NCI-H146 treated with DMSO at 0.1 percent for 48 hours (cell line): ENCODE measurements around the gene CLGN.
"Not testable (repeated sequence)": the region's sequence is repeated elsewhere in the genome, so short reads cannot be mapped to it uniquely, and the experiment has no call there.

ENCODE experiments used
- DNase-seq: peaks from one replicate; lab custom pipeline; 2025; ENCODE audit not compliant: unreplicated experiment; lab: John Stamatoyannopoulos, UW

CLGN gene, protein sequence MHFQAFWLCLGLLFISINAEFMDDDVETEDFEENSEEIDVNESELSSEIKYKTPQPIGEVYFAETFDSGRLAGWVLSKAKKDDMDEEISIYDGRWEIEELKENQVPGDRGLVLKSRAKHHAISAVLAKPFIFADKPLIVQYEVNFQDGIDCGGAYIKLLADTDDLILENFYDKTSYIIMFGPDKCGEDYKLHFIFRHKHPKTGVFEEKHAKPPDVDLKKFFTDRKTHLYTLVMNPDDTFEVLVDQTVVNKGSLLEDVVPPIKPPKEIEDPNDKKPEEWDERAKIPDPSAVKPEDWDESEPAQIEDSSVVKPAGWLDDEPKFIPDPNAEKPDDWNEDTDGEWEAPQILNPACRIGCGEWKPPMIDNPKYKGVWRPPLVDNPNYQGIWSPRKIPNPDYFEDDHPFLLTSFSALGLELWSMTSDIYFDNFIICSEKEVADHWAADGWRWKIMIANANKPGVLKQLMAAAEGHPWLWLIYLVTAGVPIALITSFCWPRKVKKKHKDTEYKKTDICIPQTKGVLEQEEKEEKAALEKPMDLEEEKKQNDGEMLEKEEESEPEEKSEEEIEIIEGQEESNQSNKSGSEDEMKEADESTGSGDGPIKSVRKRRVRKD

DNA sequence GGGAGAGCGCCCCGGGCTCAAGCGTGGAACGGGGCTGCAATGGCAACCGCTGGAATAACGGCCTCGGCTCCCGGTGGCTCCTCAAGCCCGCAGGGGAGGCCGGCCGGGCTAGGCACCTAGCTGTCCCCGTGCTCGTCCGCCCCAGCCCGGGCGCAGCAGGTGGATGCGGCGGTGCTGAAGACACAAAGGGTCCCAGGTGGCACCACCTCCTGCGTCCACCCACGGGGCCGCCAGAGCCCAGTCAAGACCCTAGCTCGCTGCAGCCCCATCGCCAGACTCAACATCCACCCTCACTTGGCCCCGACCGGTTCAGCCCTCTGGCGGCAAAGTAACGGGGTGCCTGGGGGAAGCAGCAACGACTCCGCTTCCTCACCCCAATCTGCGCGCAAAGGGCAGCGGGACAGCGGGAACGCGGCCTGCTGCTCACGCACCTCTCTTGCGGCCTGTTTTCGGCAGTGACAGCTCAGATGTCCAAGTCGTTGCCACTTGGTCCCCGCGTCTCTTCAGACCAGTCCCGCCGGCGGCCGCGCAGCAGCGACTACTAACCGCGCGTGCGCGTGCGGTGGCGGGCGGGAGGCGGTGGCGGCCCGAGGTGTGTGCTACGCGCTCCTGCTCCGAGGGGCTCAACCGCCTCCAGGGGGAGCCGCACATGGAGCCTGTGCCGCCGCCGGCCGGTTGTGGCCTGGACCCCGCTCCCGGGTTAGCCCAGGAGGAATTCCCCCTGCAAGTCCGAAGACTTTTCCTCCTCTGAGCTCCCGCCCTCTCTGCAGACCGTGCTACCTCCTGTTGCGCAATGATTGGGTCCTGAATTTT lies at the start of gene CLGN:
TSS of gene CLGN (minus strand) at position 543 of the 813 bp plus-strand sequence. CDS start 14,570 bp downstream, outside the sequence.
- peak; percentile 71 for DNase-seq

DNA sequence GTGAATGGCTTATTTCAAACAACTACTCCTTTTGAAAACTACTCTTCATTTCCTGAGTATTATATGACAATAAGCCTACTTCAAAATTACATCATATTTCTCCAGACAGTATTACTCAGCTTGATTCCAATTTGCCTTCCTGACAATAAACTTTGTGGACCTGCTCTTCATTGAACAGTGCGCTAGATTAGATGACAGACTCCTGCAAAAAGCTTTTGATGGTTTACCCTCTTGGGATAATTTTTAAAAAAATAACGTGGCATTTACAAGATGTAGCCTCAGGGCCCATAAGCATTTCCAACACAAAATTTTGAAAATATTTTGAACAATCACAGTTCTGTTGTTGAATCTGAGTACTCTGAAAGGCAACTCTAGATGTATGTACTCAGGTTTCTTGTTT lies 44.7 kb upstream of the CLGN start:
- no peak for DNase-seq

GRCh38 chr4:140469791-140470733 lies 42.6 kb upstream of the CLGN start:
- no peak for DNase-seq

DNA sequence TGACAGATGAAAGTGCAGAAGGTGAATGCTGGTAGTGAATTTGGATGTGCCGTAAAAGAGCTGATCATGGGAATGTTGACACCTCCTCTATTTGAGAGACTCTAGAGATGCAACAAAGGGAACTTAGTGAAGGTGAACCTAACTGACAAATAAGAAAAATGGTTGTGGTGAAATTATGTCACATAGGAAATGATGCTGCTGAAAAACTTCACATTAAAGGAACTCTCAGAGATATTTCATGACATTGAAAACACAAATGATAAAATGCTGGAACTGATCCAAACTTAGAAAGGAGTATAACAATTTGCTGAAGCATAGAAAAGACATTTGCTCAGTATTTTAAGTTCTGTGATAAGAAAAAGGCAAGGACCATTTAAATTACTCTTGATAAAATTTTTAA lies 38.7 kb upstream of the CLGN start:
- DNase-seq, result no peak

DNA sequence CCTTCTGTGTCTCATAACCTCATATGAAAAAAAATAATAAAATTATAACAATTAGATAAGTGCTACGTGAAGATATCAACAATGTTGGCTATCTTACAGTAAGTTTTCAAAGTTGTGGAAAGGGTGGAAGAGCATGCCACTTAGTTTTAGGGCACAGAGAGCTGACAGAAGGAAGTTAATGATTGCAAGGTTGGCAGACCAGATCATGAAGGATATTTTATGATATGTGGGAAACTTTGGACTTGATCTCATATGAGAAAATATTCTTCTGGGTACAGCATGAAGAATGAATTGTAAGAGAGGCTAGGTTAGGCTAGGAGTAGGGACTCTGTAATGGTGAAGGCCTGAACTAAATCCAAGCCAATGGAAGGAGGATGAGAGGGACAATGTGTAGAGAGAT lies 36.2 kb upstream of the CLGN start:
- no peak for DNase-seq

GRCh38 chr4:140463182-140463581 lies 35.7 kb upstream of the CLGN start:
- DNase-seq, result no peak

- DNase-seq, result no peak
These were observed 22.9 kb upstream of the CLGN start for GRCh38 chr4:140450352-140450751.

GRCh38 chr4:140448830-140449229 lies 21.4 kb upstream of the CLGN start:
- no peak for DNase-seq

- no peak for DNase-seq
These were observed 20.7 kb upstream of the CLGN start for GRCh38 chr4:140448162-140448561.

- DNase-seq, result not testable (repeated sequence)
These were observed 16.9 kb upstream of the CLGN start for GRCh38 chr4:140444347-140444746.

- DNase-seq, result no peak
These were observed 12.2 kb upstream of the CLGN start for GRCh38 chr4:140439644-140440142.

GRCh38 chr4:140427919-140428471 lies 547 bp upstream of the CLGN start:
- no peak for DNase-seq

DNA sequence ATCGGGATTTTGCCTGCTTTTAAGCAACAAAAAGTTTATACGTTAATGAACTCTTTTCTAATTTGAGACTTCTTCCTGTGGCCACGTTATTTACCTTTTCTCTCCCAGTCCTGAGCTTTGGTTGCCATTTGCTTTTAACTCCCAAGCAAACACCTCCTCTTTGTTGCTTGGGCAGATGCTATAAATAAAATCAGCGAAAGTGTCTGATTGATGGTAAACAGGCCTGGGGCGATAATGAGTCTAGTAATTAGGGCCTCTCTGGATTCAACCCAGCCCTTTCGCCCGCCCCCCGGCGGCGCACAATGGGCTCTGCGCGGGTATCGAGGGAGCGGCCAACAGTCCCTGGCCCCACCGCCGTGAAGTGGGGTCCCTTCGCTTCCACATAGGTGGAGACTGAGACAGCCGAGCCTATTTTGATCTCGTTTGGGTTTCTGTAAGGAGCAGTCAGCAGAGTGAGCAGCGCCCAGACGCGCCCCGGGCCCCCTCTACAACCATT lies 790 bp downstream of the CLGN start:
- peak; percentile 71 for DNase-seq

- DNase-seq, result no peak
These were observed 4.3 kb downstream of the CLGN start for GRCh38 chr4:140423106-140423505.

DNA sequence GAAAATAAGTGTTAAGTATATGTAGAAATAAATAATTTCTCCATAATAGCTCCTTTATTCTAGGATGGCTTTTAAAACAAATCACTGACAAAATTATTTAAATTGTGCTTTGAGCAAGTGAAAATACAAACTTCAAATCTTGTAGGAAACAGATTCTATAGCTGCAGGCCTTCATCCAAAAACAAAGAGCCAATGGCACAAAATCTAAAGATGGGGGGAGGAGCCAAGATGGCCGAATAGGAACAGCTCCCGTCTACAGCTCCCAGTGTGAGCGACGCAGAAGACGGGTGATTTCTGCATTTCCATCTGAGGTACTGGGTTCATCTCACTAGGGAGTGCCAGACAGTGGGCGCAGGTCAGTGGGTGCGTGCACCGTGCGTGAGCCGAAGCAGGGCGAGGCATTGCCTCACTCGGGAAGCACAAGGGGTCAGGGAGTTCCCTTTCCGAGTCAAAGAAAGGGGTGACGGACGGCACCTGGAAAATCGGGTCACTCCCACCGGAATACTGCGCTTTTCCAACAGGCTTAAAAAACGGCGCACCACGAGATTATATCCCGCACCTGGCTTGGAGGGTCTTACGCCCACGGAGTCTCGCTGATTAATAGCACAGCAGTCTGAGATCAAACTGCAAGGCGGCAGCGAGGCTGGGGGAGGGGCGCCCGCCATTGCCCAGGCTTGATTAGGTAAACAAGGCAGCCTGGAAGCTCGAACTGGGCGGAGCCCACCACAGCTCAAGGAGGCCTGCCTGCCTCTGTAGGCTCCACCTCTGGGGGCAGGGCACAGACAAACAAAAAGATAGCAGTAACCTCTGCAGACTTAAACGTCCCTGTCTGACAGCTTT lies 14.1 kb downstream of the CLGN start:
- DNase-seq, result not testable (repeated sequence)

DNA sequence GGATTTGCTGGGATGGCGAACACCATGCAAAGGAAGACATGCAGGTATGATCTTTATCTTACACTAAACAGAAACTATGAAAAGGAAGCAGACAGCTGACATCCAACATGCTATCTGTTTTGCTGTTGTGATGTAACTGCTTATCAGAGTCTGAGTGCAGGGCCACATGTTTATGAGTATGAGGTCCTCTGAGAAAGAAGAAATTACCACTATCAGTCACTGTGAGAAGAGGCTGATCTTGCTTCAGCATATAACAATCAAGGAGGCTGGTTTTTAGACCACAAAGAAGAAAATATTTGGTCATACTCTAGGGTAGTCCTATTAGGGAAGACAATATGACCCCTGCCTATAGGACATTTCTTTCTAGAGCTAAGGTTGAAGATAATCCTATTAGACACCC lies 18.5 kb downstream of the CLGN start:
- DNase-seq, result no peak

GRCh38 chr4:140406292-140406691 lies 21.2 kb downstream of the CLGN start:
- no peak for DNase-seq

DNA sequence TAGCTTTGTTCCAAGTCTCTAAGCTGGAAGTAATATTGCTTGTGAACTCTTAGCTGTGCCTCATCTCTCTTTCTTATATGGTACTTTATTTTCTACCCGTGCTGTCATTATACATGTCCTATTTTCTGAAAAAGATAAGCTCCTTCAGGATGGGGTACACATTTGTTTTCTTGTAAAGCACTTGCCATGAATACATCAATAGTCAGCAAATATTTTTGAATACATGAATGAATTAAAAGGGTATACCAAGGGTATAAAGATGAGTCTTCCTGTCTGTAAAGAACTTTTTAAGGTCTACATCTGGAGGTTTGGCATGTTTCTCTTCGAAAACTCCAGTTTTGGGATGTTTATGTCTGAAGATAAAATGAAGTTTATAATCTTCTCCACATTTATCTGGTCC lies 27.3 kb downstream of the CLGN start:
- no peak for DNase-seq

DNA sequence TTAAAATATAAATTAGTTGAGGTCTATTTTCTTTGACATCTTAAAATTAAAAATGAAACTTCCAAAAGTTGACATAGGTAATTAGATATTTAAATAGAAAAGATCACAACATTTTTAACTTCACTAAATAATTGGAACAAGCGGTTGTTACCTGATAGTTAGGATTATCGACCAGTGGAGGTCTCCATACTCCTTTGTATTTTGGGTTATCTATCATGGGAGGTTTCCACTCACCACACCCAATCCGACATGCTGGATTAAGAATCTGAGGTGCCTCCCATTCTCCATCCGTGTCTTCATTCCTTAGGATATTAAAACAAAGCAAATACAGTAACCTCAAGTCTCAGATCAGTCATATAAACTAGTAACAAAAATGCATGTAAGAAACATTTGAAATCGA lies 31.8 kb downstream of the CLGN start:
- DNase-seq, result no peak
